Measurements from ENCODE around the gene BMPER.
A peak's percentile ranks its signal among the peaks of the same experiment; 100 is the strongest.

The BMPER gene

GRCh38 chr7:34086981-34087380, 181.6 kb downstream of the BMPER start:
- DNase-seq: no peak

- peak in 4 of 58 donors; percentile 2 to 21 (median 8) for DNase-seq
These were observed 182.9 kb downstream of the BMPER start for GRCh38 chr7:34087892-34088891.

- no peak for DNase-seq
These were observed 185.5 kb downstream of the BMPER start for GRCh38 chr7:34090816-34091215.

- DNase-seq: no peak
These were observed 186.1 kb downstream of the BMPER start for GRCh38 chr7:34091321-34091917.

DNA sequence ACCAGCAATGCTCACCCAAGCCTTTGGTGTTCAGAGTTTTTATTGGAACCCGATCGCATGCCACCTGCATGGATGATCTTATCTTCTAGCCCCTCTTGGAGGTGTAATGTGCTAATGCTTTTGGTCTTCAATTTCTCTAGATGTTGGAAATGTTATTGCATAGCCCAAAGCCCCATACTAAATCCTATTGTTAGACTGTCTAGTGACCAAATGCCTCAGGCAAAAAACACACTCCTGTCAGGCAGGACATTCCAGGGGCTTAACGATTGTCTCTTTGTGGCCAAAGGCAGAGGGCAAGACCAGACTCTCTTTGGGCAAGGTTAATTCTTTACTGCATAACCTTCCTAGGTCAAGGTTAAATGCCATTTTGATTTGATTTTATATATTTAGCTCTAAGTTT, 187.9 kb downstream of the BMPER start:
- DNase-seq: no peak

- DNase-seq: peak in 10 of 58 donors; percentile 3 to 55 (median 28)
These were observed 190.9 kb downstream of the BMPER start for GRCh38 chr7:34096198-34096651.

GRCh38 chr7:34096777-34097176, 191.4 kb downstream of the BMPER start:
- no peak for DNase-seq

- no peak for DNase-seq
These were observed 195.3 kb downstream of the BMPER start for GRCh38 chr7:34100661-34101060.

DNA sequence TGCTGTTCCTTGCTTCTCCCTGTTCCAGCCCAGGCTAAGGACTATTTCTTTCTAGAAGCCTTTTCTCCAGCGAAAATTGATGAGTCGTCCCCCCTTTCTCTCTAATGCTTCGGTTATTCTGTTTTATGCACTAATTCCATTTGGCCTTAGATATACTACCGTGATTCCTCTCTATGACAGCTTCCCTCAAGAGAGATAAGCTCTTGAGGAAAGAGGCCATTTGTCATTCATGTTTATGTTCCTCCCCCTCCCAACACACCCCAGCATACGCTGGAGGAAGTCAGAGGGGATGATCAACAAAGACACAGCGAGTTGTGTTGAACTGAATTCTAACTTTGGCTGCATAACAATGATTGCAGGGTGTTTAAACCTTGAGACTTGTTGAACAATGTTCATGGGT, 198.8 kb downstream of the BMPER start:
- no peak for DNase-seq

DNA sequence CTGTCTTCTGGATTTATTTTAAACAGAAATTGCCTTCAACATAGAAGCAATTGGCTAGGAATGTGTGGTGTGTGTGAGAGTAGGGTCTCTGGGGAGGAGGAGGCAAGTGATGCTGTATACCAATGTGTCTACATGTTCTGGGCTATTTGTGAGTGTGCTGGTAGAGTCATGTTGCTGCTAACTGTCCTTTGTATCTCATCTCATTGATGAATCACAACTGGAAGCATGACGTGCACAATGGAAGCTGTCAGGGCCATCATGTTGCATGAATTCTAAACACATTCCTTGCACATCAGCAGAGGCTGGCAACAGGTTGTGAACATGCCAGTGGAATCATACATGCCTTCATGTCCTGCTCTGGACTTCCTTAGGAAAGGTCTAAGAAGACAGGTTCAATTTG, 199.7 kb downstream of the BMPER start:
- no peak for DNase-seq

DNA sequence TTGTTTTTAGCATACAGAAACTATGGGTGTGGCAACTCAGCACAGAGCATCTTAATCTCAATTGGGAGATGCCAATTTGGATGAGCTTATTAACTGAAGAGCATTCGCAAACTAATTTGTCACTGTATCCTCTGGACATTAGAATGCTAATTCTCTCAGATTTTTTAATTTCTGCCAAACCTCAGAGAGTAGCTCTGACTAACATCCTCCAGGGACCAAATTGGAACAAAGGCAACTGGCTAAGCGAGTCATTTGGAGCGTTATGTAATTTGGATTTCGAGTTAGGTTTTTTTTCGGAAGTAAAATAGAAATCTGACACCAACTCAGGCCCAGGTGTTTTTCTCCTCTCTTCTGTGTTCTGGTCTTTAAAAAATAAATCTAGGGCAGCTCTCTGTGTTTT, 201.9 kb downstream of the BMPER start:
- no peak for DNase-seq

DNA sequence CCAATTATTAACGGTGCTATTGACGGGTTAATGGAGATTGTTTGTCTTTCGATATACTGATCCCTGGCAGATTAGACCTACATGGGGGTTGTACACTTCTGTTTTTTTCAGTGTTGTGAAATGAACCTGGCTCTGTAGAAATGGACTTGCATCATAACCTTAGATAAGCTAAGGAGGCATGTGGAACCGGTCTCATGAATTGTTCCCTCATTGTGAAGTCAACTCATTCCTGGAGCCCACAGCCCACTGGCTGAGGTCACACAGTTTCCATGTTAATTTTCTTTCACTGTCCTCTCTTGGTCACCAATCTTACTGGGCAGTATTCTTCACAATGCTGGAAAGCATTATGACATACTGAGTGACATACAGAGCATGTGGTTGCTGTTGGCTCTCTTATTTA, 202.8 kb downstream of the BMPER start:
- no peak for DNase-seq

GRCh38 chr7:34109936-34110780, 204.8 kb downstream of the BMPER start:
- DNase-seq: no peak

DNA sequence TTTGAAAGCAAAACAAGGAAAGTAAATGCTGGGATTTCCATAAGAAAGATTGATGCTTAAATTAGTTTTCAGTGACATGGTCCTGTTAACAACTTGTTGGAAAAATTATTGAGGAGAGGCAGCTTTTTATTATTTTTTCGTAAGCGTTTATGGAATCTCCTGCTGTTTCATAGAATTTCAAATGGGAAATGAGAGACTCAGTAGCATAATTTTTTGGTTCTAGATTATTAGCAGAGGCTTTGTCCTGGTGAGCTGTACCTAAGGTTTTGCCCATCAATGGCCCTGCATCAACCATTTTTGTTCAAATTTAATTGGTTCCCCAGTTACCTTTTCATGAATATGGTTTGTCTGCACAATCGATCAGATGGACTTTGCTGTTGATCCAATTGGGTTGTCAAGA, 205.7 kb downstream of the BMPER start:
- DNase-seq: no peak

DNA sequence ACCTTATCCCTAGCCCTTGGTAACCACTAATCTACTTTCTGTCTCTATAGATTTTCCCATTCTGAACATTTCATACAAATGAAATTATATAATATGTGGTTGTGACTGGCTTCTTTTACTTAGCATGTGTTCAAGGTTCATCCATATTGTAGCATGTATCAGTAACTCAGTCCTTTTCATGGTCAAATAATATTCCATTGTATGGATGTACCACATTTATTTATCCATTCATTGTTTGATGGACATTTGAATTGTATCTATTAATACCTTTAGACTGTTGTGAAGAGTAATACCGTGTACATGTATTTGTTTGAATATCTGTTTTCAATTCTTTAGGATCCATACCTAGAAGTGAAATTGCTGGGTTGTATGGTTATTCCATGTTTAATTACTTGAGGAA, 210.2 kb downstream of the BMPER start:
- no peak for DNase-seq

- DNase-seq: no peak
These were observed 212.2 kb downstream of the BMPER start for GRCh38 chr7:34117573-34117972.

DNA sequence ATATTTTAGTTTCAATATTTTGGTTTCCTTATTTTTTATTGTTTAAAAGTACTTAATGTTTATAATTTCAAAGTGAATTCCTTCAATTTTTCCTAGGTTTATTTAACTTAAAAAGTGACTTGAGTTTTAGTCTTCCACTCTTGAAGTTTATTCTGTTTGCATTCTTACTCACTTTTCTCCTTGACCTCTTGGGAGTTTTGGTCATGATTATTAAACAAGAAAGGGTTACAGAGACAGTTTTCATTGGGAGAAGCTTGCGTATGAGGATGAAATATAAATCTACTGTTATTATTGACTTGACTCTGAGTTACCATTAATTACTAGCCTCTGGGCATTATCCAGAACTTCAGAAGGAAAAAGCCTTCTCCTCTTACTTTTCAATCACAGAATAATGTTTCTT, 216.0 kb downstream of the BMPER start:
- no peak for DNase-seq

- DNase-seq: no peak
These were observed 218.0 kb downstream of the BMPER start for GRCh38 chr7:34123316-34123715.

- no peak for DNase-seq
These were observed 219.4 kb downstream of the BMPER start for GRCh38 chr7:34124765-34125164.

DNA sequence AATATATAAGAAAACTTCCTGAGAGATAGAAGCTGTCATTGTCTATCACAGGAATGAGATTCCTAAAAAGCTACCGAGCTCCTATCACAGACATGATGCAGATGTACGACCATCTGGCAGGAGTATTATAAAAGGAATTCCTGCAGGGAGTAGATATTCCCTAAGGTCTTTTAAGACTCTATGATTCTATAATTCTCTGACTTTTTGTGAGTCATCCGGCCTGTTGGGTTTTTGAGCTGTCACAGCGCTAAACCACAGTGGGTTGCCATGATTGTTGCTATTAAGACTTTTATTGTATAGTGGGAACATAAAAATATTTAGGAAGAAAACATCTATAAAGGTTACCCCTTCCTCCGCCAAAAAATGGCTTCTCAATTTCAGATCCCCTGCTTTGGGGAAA, 223.4 kb downstream of the BMPER start:
- DNase-seq: no peak

DNA sequence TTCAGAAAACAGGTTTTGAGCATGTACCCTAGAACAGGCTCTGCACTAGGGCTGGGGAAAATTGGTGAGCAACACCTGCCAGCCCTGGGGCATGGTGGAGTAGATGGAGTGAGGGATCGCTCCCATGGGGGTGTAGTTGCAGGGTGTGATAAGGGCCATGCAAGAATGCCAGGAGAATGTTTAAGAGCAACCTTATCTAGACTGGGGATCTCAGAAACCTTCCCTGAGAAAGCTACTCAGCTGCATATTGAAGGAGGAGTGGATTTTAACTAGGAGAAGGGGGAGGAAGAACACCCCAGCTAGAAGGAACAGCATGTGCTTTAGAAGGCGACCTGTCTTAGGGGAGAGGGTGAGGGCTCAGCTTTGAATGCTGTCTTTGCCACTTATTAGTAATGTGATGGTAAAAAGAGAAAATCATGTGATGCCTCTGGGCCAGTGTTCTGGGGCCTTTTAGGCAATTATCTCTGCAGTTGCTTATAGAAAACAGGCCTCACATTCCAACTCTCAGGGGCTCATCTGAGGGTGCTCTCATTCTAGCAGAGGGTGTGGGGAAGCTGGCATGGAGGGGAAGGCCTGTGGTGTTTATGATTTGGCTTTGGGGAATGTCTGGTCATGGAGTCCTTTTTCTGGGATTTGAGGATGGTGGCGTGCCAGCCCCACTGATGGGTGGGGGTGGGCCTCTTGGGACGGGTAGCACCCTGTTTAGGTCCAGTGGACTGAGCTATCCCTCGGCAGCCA, 225.4 kb downstream of the BMPER start:
- no peak for DNase-seq

Measured in anterior cingulate cortex (tissue), 58 donors.